ENCODE measurements around the gene SEMA7A.

The SEMA7A gene

DNA sequence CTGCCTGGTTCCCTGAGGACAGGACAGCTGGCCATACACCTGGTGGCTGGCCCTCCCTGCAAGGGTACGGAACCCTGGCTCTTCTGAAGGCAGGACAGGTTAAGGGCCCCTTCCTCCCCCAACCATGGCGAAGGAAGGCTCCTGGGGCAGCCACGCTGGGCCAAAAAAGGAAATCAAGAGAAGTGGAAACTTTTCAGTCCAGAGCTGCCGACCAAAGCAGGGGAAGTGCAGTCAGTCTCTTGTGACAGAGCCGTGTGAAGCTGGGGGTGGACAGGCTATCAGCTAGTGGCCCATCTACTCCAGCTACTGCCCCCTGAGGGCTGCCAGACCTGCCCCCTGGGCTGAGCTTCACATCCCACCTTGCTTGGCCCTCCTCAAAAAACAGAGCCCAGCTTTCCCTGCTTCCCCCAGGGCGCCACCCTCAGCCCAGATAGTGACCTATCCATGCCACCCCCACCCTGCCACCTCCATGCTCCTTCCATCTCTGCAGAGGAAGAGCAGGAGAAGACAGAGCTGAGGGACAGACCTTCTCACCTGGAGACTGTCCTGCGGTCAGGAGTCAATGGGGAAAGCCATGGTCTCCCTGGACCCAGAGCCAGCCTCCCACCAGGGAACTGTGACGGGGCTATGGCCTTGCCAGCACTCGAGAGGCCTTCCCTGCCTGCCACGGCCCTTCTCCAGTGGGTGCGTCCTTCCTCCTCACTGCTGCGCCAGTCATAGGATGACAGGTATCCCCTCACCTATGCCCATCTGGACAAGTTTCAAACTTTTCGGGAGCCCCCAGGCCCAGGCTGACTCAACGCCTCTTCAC is 4.6 kb downstream of the SEMA7A start:
- DNase-seq = no peak

DNA sequence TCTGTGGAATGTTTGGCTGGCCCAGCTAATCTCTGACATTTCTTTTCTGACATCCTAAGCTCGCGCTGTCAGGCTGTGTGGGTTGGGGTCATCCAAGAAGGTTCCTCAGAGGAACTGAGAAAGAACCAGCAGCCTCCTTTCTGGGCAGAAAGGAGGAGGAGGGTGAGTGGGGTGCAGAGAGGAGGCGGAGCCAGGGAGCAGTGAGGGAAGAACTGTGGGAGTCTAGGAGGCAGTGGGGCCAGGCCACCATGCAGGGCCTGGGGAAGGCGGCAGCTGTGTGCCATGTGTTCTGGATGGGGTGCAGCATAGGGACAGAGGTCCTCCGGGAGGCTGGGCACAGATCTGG is 5.3 kb downstream of the SEMA7A start:
- no peak for DNase-seq

DNA sequence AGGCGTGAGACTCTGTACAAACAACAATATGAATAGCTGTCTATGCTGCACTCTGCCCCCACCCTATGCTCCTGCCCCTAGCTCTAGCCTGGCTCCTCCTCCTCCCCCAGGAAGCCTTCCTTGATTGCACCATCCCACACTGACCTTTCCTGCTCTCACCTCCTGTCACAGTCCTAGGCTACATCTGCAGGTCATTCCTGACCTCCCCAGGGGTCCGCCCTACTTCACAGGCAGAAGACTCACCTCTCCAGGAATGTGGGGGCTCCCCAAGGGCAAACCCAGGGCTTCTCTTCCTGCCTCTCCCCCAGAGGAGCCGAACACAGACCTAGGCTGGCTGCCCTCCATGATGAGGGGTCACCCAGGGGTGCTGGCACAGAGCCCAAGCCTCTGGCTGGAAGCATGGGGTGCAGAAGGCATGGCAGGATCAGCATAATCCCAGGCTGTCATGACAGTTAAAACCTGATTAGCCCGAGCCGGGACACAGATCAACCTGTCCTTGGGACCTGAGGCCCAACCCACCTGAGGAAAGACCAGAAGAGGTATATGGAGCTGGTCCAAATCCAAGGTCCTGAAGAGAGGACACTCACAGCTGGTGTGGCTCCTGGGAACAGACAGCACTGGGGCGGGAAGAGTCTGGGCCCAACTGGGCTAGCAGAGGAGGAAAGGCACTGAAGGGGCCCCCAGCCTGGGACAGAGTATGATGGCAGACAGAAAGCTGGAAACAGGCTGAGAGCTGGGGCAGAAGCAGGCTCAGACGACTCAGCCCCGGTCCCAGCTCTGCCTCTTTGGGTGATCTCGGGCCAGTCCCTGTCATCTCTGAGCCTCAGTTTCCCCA is 5.9 kb downstream of the SEMA7A start:
- DNase-seq = no peak

DNA sequence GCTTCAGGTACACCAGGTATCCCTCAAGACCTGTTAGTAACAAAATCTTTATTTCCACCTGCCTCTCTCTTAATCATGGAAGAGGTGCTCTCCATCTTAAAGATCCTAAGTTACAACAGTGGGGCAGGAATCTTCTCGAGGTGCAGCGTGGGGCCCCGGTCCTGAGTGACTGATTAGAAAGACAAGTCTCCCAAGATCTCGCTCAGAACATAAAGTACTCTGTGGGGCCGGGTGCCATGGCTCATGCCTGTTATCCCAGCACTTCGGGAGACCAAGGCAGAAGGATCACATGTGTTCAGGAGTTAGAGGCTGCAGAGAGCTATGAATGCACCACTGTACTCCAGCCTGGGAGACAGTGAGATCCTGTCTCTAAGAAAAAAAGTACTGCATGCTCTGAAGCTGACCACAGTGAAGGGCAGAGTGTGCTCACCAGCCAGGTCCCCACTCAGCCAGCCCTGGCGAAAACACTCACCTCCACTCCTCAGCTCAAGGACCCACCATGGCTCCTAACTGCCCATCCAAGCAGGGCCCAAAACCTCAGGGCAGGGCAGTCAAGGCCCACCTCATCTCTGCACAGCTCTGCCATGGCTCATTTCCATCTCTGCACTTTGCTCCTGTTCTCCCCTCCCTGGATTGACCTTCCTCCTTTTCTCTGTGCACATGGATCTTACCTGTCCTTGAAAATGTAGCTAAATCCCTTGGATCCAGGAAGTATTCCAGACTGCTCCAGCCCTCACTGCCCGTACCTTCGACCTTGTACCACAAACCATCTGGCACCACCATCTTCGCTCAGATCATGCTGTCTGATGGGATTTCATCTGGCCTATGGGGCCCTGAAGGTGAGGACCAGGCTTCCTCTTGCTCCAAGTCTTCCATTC is 7.1 kb downstream of the SEMA7A start:
- DNase-seq = no peak

DNA sequence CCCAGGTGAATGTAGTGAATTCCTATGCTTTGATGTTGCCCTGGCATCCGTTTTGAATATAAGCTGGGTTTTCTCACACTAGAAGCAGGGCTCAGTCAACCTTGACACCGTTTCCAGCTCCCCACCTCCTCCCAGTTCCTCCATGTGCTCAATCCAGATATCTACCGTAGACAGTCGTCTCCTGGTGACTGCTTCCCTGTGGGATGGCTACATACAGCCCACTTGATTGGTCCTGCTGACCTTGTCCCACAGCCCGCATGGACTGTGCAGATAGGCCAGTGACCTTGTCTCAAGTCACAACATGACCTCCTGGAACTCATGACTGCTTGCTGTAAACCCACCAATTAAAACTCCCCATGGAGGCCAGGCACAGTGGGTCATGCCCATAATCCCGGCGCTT is 8.1 kb downstream of the SEMA7A start:
- DNase-seq = no peak

DNA sequence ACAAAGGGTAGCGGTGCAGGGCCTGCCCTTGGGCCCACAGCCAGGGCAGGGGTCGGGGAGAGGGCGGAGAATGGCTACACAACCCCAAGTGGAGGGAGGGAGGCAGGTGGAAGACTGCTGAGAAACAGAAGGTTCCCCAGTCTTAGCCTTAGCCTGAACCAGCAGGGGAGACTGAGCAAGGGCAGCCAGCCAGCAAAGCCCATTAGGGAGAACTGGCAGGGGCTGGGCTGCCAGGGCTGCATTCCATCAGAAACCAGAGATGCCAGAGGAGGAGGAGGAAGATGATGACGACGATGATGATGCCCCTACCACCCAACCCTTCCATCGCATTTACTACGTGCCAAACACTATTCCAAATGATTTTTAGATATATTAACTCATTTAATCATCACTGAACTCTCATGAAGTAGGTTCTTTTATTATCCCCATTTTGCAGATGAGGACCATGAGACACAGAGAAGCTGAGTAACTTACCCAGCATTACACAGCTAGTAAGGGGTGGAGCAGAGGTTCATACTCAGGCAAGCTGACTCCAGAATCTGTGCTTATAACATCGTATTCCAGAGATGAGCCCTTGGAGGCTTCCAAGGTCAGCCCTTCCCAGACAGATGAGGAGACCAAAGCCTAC is 8.7 kb downstream of the SEMA7A start:
- no peak for DNase-seq

DNA sequence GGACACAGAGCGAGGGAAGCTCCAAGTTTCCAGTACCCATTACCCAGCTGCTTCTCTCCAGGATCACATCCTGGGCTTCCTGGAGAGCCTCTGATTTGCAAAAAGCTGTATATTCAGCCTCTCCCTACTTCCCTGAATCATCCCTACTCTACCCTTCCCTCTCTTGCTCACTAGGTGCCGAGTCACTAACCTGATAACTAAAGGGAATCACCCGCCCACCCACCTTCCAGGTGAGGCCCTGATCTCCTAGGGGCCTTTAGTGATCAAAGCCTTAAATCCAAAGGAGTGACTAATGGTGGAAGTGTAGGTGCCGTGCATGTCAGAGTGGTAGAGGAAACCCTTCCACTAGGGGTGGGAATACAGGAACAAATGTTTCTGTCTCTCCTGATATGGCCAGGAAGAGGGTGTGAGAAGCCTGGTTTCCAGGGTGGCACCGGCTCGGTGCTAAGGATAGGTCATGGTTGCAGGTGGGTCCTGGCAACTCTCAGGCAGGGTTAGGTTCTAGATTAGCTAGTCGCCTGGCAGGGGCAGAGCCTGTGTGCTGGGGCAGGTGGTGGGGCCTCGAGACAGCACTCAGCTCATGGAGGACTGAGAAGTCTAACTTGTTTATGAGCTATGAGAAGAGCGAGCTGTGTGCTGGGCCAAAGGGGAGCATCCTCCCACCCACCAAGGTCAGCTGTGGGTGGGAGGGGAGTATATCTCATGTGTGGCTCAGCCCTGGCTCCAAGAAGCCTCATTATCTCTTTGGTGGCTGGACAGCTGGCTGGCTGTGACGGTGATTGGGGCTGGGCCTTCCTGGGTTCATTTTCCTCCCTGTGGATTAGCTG is 10.1 kb downstream of the SEMA7A start:
- DNase-seq = no peak

DNA sequence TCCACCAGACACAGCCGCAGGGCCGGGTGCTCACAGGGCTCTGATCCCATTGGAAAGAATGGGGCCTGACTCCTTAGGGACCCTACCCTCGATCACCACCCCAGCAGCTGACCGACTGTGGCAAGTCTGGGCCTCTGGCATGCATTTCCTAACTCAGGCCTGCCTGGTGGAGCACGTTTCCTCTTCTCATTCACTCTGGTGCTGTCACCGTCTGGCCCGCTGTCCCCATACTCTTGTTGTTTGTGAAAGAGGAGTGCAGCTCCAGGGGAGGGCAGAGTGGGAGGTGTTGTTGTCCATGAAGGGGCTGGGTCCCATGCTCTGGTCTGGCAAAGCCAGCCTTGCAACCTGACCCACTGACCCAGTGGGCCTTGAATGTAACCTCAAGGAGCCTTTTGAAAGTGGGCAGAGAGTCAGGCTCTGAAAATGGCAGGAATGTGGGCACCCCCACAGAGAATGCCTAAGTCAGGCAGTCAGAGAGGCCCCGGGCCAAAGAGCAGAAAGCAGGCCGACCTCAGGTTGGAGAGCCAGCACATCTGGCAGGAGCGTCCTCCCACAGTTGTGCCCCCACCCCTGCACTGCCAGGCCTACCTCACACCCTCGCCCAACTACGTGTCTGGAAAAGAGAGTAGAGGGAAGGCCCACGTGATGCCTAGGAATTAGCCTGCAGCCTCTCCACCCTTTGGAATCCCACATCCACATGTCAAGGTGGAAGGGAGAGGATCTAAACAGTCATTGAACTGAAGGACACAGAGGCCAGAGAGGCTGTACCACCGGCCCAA is 10.9 kb downstream of the SEMA7A start:
- DNase-seq = no peak

DNA sequence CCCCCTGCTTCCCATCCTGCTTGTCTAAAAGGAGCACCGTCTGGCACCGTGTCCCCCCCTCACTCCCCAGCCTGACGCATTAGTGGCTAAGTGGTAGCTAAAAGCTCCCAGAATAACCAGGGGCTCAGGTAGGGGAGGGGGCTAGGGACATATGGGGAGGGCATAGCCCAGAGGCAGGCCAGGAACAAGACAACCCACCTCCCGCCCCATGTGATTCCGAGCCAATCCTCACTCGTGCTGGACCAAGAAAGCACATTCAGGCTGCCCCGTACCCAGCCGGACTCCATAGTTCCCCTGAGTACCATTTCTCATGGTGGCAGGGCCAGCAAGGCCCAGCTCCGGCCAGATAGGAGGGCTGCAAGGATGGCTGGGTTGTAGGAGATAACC is 11.5 kb downstream of the SEMA7A start:
- no peak for DNase-seq

DNA sequence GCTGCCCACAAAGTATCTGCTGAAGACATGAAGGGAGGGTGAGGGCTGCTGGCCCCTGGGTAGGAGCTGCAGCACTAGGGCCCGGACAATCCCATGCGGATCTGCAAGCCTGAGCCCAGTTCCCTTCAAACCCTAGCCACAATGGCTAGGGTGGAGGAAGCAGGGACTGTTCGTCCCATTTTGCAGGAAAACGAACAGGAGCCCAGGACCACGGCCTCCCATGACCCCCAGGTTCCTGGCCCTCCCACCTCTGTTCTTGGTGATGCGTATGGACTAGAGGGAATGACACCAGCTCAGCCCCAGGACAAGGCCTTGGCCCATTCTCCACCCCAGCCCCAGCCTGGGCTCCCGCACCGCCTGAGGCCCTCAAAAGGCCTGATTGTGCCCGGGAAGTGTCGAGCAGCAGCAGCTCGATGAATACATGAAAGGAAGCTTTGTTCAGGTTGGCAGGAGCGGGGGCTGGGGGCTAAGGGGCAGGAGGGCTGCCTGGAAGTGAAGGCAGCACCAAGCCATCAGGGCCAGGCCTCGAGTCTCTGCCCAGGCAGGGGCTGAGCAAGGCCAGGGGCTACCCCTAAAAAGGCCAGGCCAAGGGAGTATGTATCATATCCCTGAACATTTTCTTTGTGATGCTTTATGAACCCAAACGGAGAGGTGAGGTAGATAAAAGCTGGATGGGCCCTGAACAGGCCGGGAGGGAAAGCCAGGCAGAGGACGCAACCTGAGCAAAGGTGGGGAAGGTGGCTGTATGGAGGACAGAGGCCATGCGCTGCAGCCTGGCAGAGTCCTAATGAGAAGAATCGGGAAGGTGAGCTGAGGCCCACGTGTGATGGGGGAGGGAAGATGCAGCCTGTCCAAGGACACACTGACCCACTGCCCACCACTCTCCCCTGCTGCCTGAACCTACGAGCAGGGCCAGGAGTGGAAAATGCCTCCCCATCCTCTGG is 12.2 kb downstream of the SEMA7A start:
- no peak for DNase-seq

DNA sequence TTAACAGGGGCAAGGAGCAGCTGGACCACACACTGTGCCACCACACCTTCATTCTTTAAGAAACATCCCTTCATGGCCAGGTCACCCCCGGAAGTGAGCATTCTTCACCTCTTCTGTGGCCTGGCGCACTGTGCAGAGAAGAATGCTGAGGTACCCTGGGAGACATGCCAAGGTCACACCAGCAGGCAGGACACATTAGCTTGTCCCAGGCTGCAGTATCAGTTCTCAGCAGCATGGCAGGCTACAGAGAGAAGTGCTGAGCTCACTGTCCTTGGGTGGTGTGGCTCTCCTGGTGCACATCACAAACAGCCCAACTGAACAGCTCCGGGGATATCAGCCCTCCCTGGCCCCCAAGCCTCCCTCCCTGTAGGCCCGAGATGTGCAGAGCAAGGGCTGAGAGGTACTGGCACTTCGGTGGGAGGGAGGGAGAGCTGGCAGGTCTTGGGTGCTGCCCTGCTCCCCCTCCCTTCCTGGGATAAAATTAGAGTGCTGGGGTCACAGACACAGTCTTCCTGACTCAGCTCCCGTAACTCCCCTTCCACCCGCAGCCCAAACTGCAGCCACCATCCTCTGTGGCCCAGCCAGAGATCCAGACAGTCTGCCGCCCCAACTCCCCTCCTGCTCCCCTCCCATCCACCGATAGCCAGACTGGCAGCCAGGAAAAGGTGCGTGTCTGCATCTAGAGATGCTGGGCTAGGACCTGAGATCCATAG is 13.4 kb downstream of the SEMA7A start:
- DNase-seq = no peak

DNA sequence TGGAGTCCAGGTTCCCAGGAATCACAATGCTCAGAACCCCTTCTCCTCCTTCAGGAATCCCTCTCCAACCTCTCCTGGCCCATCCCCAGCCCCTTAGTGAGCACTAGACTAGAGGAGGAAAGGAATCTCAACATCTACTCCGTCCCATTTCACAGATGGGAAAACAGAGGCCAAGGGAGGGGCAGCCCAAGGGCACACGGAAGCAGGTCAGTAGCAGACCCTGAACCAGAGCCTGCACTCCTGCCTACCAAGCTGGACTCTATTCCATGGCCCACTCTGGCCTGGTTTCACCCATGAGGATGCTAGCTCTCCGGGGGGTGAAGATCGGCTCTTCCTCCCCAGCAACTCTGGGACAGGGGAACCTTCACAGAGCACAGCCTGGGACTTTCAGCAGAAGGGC is 14.3 kb downstream of the SEMA7A start:
- DNase-seq = no peak

DNA sequence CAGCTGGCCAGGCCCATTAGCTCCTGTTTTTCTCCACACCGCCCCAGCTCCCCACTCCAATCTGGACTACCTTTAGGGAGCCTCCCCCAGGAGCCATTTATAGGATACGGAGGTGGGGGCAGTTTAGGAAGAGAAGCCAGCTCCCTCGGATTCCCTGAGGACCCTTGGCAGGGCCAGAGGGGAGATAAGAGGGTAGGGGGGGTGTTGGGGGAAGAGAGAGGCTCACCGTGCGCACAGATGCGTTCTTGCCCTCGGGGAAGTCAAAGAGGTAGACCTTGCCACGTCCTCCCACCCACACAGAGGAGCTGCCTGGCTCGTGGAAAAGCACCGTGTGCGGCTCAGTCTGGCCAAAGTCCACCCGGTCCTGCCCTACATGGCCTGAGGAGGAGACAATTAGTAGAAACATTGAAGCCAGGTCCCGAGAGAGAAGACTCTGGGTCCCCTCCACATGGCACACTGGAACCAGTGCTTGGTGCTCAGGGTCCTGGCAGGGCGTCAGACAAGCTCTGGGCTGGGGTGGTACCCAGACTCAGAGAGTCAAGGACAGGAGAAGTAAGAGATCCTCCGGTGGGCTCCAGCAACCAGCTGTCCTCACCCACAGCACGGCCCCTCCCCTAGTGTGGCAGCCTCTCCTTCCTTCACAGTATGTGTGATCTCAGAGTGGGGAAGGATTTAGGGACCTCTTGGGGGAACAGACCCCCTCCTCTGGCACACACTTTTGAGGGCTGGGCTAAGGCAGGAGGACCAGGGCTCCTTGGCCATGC is 15.0 kb downstream of the SEMA7A start:
- DNase-seq = no peak

DNA sequence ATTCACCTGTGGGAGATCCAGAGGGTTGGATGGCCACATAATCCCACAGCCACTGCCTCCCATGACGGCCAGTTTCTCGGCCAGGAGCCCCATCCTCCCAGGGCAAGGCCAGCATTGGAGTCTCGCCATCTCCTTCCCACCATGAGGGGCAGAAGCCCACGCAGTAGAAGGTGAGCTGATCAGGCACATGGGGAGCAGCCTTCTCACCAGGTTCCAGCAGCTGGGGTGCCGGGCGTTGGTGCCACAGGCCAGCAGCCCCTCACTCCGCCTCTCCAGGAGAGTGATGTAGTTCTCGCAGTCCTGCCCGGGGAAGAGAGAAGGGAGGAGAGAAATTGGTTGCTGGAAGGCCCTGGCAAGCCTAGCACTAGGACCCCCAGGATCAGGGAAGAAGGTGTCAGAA is 16.1 kb downstream of the SEMA7A start:
- DNase-seq = no peak

DNA sequence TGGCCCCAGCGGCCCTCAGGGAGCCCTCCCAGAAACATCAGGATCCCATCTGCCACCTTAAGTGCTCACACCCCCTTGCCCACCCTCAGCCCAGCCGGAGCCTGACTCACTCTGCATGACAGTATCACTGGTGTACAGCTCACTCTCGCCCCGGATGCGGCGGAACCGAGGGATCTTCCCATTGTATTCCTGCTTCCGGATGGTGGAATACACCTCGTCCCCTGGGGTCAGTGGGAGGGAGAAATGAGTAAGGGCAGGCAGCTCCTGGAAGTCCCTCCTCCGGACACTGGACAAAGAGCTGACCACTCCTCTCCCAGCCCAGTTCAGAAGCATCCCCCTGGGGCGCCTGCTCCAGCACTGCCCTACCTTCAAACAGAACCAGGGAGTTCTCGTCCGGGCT is 16.5 kb downstream of the SEMA7A start:
- DNase-seq = no peak

DNA sequence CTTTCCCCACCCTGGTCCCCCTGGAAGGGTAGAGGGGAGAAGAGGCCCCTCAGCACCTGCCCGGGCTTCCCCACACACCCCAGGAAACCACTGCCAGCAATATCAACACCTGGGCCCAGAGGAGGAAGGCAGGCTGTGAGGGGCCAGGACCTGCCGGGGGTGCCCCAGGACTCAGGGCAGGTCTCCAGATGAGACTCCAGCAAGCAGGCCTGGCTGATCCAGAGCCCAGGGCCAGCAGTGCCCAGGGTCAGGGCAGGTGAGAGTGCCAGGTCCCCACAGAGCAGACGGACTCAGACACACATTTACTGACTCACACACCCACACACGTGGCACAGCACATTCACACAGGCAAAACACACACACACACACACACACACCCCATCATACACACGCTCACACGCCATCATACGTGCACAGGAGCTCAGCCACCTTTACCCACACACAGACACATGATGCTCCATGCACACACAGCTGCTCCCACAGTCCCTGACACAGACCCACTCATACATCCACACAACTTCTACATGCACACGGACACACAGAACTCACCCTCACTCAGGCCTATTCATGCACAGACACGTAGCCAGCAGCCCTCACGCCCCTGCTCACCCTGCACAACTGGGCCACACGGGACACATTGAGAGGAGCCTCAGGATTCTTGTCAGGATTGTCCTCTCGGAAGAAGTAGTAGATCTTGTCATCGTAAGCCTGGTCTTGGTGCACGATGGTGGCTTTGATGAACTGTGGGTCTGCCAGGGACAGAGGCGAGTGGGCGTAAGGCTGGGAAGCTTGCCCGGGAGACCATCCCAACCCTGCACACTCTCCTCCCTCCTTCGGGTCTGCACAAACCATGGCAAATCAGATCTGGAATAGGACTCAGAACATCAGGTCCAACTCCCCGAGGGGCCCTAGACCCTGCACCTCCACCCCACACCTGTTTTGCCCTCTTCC is 17.5 kb downstream of the SEMA7A start:
- DNase-seq = no peak

DNA sequence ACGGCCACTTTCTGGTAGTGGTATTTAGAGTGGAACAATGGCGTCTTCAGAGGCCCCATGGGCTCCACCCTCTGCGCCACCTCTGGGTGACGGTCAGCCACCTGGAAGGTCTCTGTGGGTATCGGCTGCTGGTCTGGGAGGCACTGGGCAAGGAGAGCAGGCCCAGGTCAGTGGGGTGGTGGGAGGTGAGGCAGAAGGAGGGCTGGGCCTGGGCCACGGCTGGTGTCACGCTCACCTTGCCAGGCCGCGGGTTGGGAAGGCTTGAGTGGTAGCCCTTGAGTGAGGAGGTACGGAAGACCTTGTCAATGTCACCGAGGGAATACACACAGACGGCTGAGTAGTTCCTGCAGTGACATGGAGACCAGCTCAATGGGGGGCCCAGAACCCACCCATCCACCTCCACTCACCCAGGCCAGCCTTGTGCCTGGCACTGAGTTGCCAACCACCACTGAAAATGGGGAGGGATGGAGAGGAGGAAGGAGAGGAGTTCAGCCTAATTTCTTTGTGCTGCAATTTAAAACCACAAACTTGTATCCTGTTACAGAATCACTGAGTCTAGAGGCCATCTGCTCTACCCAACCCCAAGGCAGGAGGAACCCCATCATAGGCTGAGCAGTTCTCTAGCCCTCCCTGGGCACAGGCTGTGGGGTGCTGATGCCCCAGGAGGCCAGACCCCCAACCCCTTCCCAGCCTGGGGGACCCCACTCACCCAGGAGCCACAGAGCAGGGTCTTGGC is 19.0 kb downstream of the SEMA7A start:
- no peak for DNase-seq

Measured in CD4-positive, alpha-beta T cell treated with Interleukin-17A for 4 hours (primary cell).